ENCODE measurements around the gene GRIK1.

The GRIK1 gene

GRCh38 chr21:29827647-29828046 is 112.1 kb downstream of the GRIK1 start:
- no peak for DNase-seq (ENCODE audit: low spot score)

- DNase-seq (ENCODE audit: low spot score), result no peak
Observed at GRCh38 chr21:29827236-29827635, 112.6 kb downstream of the GRIK1 start.

- no peak for DNase-seq (ENCODE audit: low spot score)
Observed at GRCh38 chr21:29826386-29826785, 113.4 kb downstream of the GRIK1 start.

- no peak for DNase-seq (ENCODE audit: low spot score)
Observed at GRCh38 chr21:29825936-29826335, 113.9 kb downstream of the GRIK1 start.

- no peak for DNase-seq (ENCODE audit: low spot score)
Observed at GRCh38 chr21:29825345-29825744, 114.5 kb downstream of the GRIK1 start.

GRCh38 chr21:29822064-29822463 is 117.7 kb downstream of the GRIK1 start:
- DNase-seq (ENCODE audit: low spot score), result no peak

- no peak for DNase-seq (ENCODE audit: low spot score)
Observed at GRCh38 chr21:29821230-29821629, 118.6 kb downstream of the GRIK1 start.

GRCh38 chr21:29819675-29820326 is 120.0 kb downstream of the GRIK1 start:
- DNase-seq (ENCODE audit: low spot score), result no peak

GRCh38 chr21:29818383-29818921 is 121.3 kb downstream of the GRIK1 start:
- DNase-seq (ENCODE audit: low spot score), result no peak

GRCh38 chr21:29817450-29817849 is 122.3 kb downstream of the GRIK1 start:
- no peak for DNase-seq (ENCODE audit: low spot score)

GRCh38 chr21:29812947-29813346 is 126.8 kb downstream of the GRIK1 start:
- DNase-seq (ENCODE audit: low spot score), result no peak

GRCh38 chr21:29810871-29811270 is 128.9 kb downstream of the GRIK1 start:
- DNase-seq (ENCODE audit: low spot score), result no peak

GRCh38 chr21:29808153-29808552 is 131.6 kb downstream of the GRIK1 start:
- no peak for DNase-seq (ENCODE audit: low spot score)

GRCh38 chr21:29805105-29805504 is 134.7 kb downstream of the GRIK1 start:
- no peak for DNase-seq (ENCODE audit: low spot score)

- DNase-seq (ENCODE audit: low spot score), result no peak
Observed at GRCh38 chr21:29803191-29803590, 136.6 kb downstream of the GRIK1 start.

- no peak for DNase-seq (ENCODE audit: low spot score)
Observed at GRCh38 chr21:29801122-29801521, 138.7 kb downstream of the GRIK1 start.

GRCh38 chr21:29800056-29800455 is 139.7 kb downstream of the GRIK1 start:
- no peak for DNase-seq (ENCODE audit: low spot score)

- no peak for DNase-seq (ENCODE audit: low spot score)
Observed at GRCh38 chr21:29798840-29799239, 141.0 kb downstream of the GRIK1 start.

GRCh38 chr21:29797155-29797554 is 142.6 kb downstream of the GRIK1 start:
- no peak for DNase-seq (ENCODE audit: low spot score)

- DNase-seq (ENCODE audit: low spot score), result no peak
Observed at GRCh38 chr21:29793712-29794111, 146.1 kb downstream of the GRIK1 start.

- DNase-seq (ENCODE audit: low spot score), result no peak
Observed at GRCh38 chr21:29789393-29789792, 150.4 kb downstream of the GRIK1 start.

- no peak for DNase-seq (ENCODE audit: low spot score)
Observed at GRCh38 chr21:29788752-29789151, 151.0 kb downstream of the GRIK1 start.

GRCh38 chr21:29787361-29787909 is 152.4 kb downstream of the GRIK1 start:
- DNase-seq (ENCODE audit: low spot score), result no peak
